HCT116 (cell line): Measurements from ENCODE around the gene RHNO1. TPM values are rescaled to one million over a fixed set of nuclear protein-coding genes. Genes with fewer than 3 reads are reported as not detected.

Experiments
- ATAC-seq: fragments of 200-7000 bp; cut with Tn5 transposase; 2 replicates; pipeline ENCODE4 v1.9.1; 2020; ENCODE audit warnings: mild to moderate bottlenecking, moderate library complexity
- BruUV-seq: library from RNA; stranded (reverse); fragments of 400-500 nt; replicated peaks from 2 replicates; lab custom pipeline; 2021; lab: Mats Ljungman, UMichigan
- CTCF ChIA-PET: fragments of 300-600 bp; sonication (Branson Sonifier 250); formaldehyde crosslinking; loops from one replicate; lab custom pipeline; 2021; ENCODE audit warnings: antibody characterized with exemption; lab: Charles Lee
- POLR2A ChIA-PET: fragments of 300-600, 350-600 bp; sonication (Branson Sonifier 250); formaldehyde crosslinking; loops from one replicate; lab custom pipeline; 2021; ENCODE audit warnings: antibody characterized with exemption; lab: Charles Lee
- RAD21 ChIA-PET, 2 experiments: fragments of 300-600 bp; sonication (Branson Sonifier 250); formaldehyde crosslinking; loops; one replicate each; lab custom pipeline; 2023; ENCODE audit warnings: low total read pairs in 2 of 2; ENCODE audit not compliant: uncharacterized antibody in 2 of 2, unreplicated experiment in 2 of 2, low non-redundant PET in 1 of 2; lab: Charles Lee
- DNase-seq: peaks from one replicate; pipeline ENCODE4 v3.0.0-alpha.2; 2010; ENCODE audit warnings: low read depth, low spot score
- H2AFZ ChIP-seq: fragments of 200-600 bp; shearing (Covaris generic), sonication (generic); 2 replicates; pipeline ENCODE4 v1.6.1; 2017; ENCODE audit warnings: low read depth, mixed run types, mixed read lengths, antibody characterized with exemption, low read length; ENCODE audit not compliant: poor library complexity, severe bottlenecking
- H3K27ac ChIP-seq: 2 replicates; pipeline ENCODE4 v1.5.1; 2012; ENCODE audit warnings: low read depth, low read length
- H3K27me3 ChIP-seq: fragments of 200-600 bp; sonication (generic); 2 replicates; pipeline ENCODE4 v1.6.1; 2016; ENCODE audit warnings: mixed run types, low read length, mixed read lengths; ENCODE audit not compliant: insufficient read depth
- H3K36me3 ChIP-seq, 2 experiments: fragments of 200-500 bp in 1 of 2; fragments of 200-600 bp in 1 of 2; sonication (Bioruptor generic) in 1 of 2; sonication (generic) in 1 of 2; 2 replicates each; pipeline versions ENCODE4 v1.5.1 to v1.6.1; 2014 to 2016; ENCODE audit warnings: low read length in 2 of 2, inconsistent platforms in 1 of 2, mixed read lengths in 1 of 2, mixed run types in 1 of 2; ENCODE audit not compliant: insufficient read depth in 2 of 2, control insufficient read depth in 1 of 2
- H3K4me1 ChIP-seq, 2 experiments: fragments of 200-600 bp in 1 of 2; sonication (generic) in 1 of 2; 2 replicates each; pipeline versions ENCODE4 v1.5.1 to v1.6.1; 2012 to 2017; ENCODE audit warnings: low read length in 2 of 2, inconsistent platforms in 1 of 2, mild to moderate bottlenecking in 1 of 2, mixed read lengths in 1 of 2, mixed run types in 1 of 2, moderate library complexity in 1 of 2; ENCODE audit not compliant: insufficient read depth in 2 of 2, control insufficient read depth in 1 of 2
- H3K4me2 ChIP-seq: fragments of 200-600 bp; sonication (generic); 2 replicates; pipeline ENCODE4 v1.6.1; 2017; ENCODE audit warnings: mixed run types, low read length, mixed read lengths
- H3K4me3 ChIP-seq, 2 experiments: fragments of 200-600 bp in 1 of 2; sonication (generic) in 1 of 2; replicated peaks in 1 of 2; 2 replicates each; pipeline ENCODE4 v1.5.1; 2011 to 2016; ENCODE audit warnings: low read length in 2 of 2, control low read depth in 1 of 2, low read depth in 1 of 2, mild to moderate bottlenecking in 1 of 2, mixed read lengths in 1 of 2, mixed run types in 1 of 2
- H3K79me2 ChIP-seq: fragments of 200-600 bp; sonication (generic); 2 replicates; pipeline ENCODE4 v1.6.1; 2017; ENCODE audit warnings: mild to moderate bottlenecking, mixed run types, low read length, moderate library complexity, mixed read lengths; ENCODE audit not compliant: insufficient read depth
- H3K9ac ChIP-seq: fragments of 200-600 bp; sonication (generic); 2 replicates; pipeline ENCODE4 v1.6.1; 2016; ENCODE audit warnings: low read length, mixed read lengths
- H3K9me2 ChIP-seq: fragments of 200-600 bp; sonication (generic), shearing (Covaris generic); 2 replicates; pipeline ENCODE4 v1.6.1; 2017; ENCODE audit warnings: mixed run types, mild to moderate bottlenecking, moderate library complexity; ENCODE audit not compliant: insufficient read depth
- H3K9me3 ChIP-seq, 2 experiments: fragments of 200-500 bp in 1 of 2; fragments of 200-600 bp in 1 of 2; sonication (Bioruptor generic) in 1 of 2; sonication (generic) in 1 of 2; 2 replicates each; pipeline ENCODE4 v1.6.1; 2014 to 2017; ENCODE audit warnings: low read length in 2 of 2, mixed read lengths in 2 of 2, inconsistent platforms in 1 of 2, low read depth in 1 of 2, mild to moderate bottlenecking in 1 of 2, mixed run types in 1 of 2, moderate library complexity in 1 of 2; ENCODE audit not compliant: control insufficient read depth in 1 of 2, insufficient read depth in 1 of 2
- H4K20me1 ChIP-seq: fragments of 200-600 bp; sonication (generic), shearing (Covaris generic); 2 replicates; pipeline ENCODE4 v1.6.1; 2017; ENCODE audit warnings: mixed run types, mild to moderate bottlenecking, moderate library complexity; ENCODE audit not compliant: insufficient read depth
- EGR1 ChIP-seq: IDR thresholded peaks from 2 replicates; pipeline ENCODE4 v1.6.1; 2012; ENCODE audit warnings: low read depth
- ELF1 ChIP-seq: IDR thresholded peaks from 2 replicates; pipeline ENCODE4 v1.6.1; 2012; ENCODE audit warnings: low read depth, borderline replicate concordance
- EZH2 ChIP-seq: fragments of 200-600 bp; sonication (generic); IDR thresholded peaks from 2 replicates; pipeline ENCODE4 v1.6.1; 2017; ENCODE audit warnings: antibody characterized with exemption, mixed run types
- FOSL1 ChIP-seq: IDR thresholded peaks from 2 replicates; pipeline ENCODE4 v1.6.1; 2012; ENCODE audit warnings: low read depth
- JUND ChIP-seq: IDR thresholded peaks from 2 replicates; pipeline ENCODE4 v1.6.1; 2012
- MAX ChIP-seq: IDR thresholded peaks from 2 replicates; pipeline ENCODE4 v1.6.1; 2012
- POLR2A ChIP-seq: IDR thresholded peaks from 2 replicates; pipeline ENCODE4 v1.7.0; 2011; ENCODE audit warnings: borderline replicate concordance; ENCODE audit not compliant: insufficient read depth, insufficient read length; ENCODE audit errors: extremely low read depth
- POLR2AphosphoS5 ChIP-seq: IDR thresholded peaks from 2 replicates; pipeline ENCODE4 v1.6.1; 2011; ENCODE audit warnings: mild to moderate bottlenecking, low read depth, low read length, moderate library complexity
- RAD21 ChIP-seq: IDR thresholded peaks from 2 replicates; pipeline ENCODE4 v1.6.1; 2012; ENCODE audit warnings: low read depth, mild to moderate bottlenecking
- SIN3A ChIP-seq: IDR thresholded peaks from 2 replicates; pipeline ENCODE4 v1.6.1; 2012; ENCODE audit warnings: low read depth
- SP1 ChIP-seq: IDR thresholded peaks from 2 replicates; pipeline ENCODE4 v1.6.1; 2012; ENCODE audit warnings: low read depth
- SRF ChIP-seq: IDR thresholded peaks from 2 replicates; pipeline ENCODE4 v1.6.1; 2012; ENCODE audit warnings: low read depth
- TCF7L2 ChIP-seq: IDR thresholded peaks from 2 replicates; pipeline ENCODE4 v1.7.0; 2011; ENCODE audit warnings: borderline replicate concordance, inconsistent platforms; ENCODE audit not compliant: insufficient read depth, insufficient read length; ENCODE audit errors: extremely low read depth
- YY1 ChIP-seq: IDR thresholded peaks from 2 replicates; pipeline ENCODE4 v1.6.1; 2011; ENCODE audit warnings: low read length, low read depth, moderate library complexity, mild to moderate bottlenecking; ENCODE audit not compliant: insufficient replicate concordance; ENCODE audit errors: extremely low read depth
- ZFX ChIP-seq: fragments of 450-650 bp; IDR thresholded peaks from 2 replicates; pipeline ENCODE4 v1.6.1; 2017
- intact Hi-C: fragments of 100-400 bp; cut with micrococcal nuclease; formaldehyde crosslinking; loops from 2 replicates; pipeline ENCODE4 v1.10.0; 2022
- total RNA-seq: library from RNA; stranded (reverse); gene quantifications from one replicate; pipeline ENCODE4 v1.2.1, GENCODE V29; 2021; ENCODE audit not compliant: unreplicated experiment
- TF ChIP-seq, protein P1 (sequence below), 3 experiments: fragments of 200-600 bp in 1 of 3; sonication (generic) in 1 of 3; IDR thresholded peaks in 2 of 3; conservative IDR thresholded peaks in 1 of 3; 2 replicates each; pipeline ENCODE4 v1.5.1; 2012 to 2017; ENCODE audit warnings: low read depth in 2 of 3, low read length in 2 of 3, antibody characterized with exemption in 1 of 3, borderline replicate concordance in 1 of 3, control low read depth in 1 of 3, mild to moderate bottlenecking in 1 of 3, mixed read lengths in 1 of 3, mixed run types in 1 of 3, moderate library complexity in 1 of 3; ENCODE audit not compliant: insufficient read depth in 1 of 3
- TF ChIP-seq, protein P2 (sequence below): IDR thresholded peaks from 2 replicates; pipeline ENCODE4 v1.6.1; 2012; ENCODE audit warnings: low read depth
- TF ChIP-seq, protein P3 (sequence below): IDR thresholded peaks from 2 replicates; pipeline ENCODE4 v1.6.1; 2012
- TF ChIP-seq, protein P4 (sequence below): IDR thresholded peaks from 2 replicates; pipeline ENCODE4 v1.6.1; 2011; ENCODE audit warnings: mild to moderate bottlenecking, low read length, moderate library complexity; ENCODE audit not compliant: insufficient replicate concordance; ENCODE audit errors: extremely low read depth

Gene RHNO1
- total RNA-seq, 1 experiment from 2014 or later: 29.7 TPM

DNA sequence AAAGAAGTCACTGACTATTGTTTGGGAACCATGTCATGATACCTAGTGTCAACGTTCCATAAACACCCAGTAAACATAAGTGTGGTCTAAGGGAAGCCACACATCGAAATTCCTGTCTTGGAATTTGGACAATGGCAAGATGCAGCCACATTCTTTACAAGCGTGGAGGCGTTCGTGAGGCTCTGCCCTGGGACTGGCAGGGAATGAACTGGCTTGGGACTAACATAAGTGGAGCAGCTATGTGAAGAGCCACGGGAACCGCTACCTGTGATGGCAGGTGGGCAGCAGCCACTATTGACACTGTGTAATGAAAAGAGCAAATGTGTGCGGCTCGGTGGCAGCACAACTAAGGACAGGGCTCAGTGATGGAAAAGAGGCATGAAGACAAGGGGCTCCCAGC, 32.2 kb upstream of the RHNO1 start:
- intact Hi-C loops: no loop called here
- CTCF ChIA-PET: interaction anchor here (1.2 to 2.4 kb wide), 3 partner anchors 9 to 196 kb away, joined by 3 to 13 read pairs (median 3); no protein-coding TSS in a partner anchor
- Histone ChIP-seq H3K27ac (no peak overlapping the region), H3K79me2 (no peaks in the 10 kb centered on the region), H3K9me2 (no peaks in the 10 kb centered on the region), H2AFZ (no peak overlapping the region), H3K36me3 (peaks cover under 1 to 4% of the 10 kb centered on the region in 2 experiments; a peak in 1 of 4 replicates), H3K27me3 (no peaks in the 10 kb centered on the region), H3K4me2 (no peak overlapping the region), H3K4me1 (peaks cover 0 to 4% of the 10 kb centered on the region in 2 experiments; a peak in 1 of 4 replicates), H4K20me1 (no peaks in the 10 kb centered on the region), H3K9ac (no peak overlapping the region), H3K9me3 (no peaks in the 10 kb centered on the region), H3K4me3 (no peak overlapping the region)
- POLR2A ChIA-PET: no interaction called here
- no peak for TF ChIP-seq FOSL1
- TF ChIP-seq SIN3A: no peak
- TF ChIP-seq, protein P1, sequence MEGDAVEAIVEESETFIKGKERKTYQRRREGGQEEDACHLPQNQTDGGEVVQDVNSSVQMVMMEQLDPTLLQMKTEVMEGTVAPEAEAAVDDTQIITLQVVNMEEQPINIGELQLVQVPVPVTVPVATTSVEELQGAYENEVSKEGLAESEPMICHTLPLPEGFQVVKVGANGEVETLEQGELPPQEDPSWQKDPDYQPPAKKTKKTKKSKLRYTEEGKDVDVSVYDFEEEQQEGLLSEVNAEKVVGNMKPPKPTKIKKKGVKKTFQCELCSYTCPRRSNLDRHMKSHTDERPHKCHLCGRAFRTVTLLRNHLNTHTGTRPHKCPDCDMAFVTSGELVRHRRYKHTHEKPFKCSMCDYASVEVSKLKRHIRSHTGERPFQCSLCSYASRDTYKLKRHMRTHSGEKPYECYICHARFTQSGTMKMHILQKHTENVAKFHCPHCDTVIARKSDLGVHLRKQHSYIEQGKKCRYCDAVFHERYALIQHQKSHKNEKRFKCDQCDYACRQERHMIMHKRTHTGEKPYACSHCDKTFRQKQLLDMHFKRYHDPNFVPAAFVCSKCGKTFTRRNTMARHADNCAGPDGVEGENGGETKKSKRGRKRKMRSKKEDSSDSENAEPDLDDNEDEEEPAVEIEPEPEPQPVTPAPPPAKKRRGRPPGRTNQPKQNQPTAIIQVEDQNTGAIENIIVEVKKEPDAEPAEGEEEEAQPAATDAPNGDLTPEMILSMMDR (IDR thresholded peaks at IDR 0.05 in 2 of 3, conservative IDR thresholded peaks at IDR 0.05 in 1 of 3; ENCODE audit: borderline replicate concordance in 1 of 3, insufficient read depth in 1 of 3, low read depth in 2 of 3, low read length in 2 of 3): no peak
- no peak for TF ChIP-seq SP1
- TF ChIP-seq JUND: no peak
- TF ChIP-seq TCF7L2: no peak
- no peak for TF ChIP-seq EGR1
- no peak for TF ChIP-seq RAD21
- TF ChIP-seq, protein P2, sequence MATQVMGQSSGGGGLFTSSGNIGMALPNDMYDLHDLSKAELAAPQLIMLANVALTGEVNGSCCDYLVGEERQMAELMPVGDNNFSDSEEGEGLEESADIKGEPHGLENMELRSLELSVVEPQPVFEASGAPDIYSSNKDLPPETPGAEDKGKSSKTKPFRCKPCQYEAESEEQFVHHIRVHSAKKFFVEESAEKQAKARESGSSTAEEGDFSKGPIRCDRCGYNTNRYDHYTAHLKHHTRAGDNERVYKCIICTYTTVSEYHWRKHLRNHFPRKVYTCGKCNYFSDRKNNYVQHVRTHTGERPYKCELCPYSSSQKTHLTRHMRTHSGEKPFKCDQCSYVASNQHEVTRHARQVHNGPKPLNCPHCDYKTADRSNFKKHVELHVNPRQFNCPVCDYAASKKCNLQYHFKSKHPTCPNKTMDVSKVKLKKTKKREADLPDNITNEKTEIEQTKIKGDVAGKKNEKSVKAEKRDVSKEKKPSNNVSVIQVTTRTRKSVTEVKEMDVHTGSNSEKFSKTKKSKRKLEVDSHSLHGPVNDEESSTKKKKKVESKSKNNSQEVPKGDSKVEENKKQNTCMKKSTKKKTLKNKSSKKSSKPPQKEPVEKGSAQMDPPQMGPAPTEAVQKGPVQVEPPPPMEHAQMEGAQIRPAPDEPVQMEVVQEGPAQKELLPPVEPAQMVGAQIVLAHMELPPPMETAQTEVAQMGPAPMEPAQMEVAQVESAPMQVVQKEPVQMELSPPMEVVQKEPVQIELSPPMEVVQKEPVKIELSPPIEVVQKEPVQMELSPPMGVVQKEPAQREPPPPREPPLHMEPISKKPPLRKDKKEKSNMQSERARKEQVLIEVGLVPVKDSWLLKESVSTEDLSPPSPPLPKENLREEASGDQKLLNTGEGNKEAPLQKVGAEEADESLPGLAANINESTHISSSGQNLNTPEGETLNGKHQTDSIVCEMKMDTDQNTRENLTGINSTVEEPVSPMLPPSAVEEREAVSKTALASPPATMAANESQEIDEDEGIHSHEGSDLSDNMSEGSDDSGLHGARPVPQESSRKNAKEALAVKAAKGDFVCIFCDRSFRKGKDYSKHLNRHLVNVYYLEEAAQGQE: no peak
- no peak for TF ChIP-seq POLR2AphosphoS5
- TF ChIP-seq YY1: no peak
- TF ChIP-seq SRF: no peak
- no peak for TF ChIP-seq MAX
- no peak for TF ChIP-seq POLR2A
- no peak for TF ChIP-seq ELF1
- TF ChIP-seq, protein P3, sequence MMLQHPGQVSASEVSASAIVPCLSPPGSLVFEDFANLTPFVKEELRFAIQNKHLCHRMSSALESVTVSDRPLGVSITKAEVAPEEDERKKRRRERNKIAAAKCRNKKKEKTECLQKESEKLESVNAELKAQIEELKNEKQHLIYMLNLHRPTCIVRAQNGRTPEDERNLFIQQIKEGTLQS: no peak
- TF ChIP-seq, protein P4, sequence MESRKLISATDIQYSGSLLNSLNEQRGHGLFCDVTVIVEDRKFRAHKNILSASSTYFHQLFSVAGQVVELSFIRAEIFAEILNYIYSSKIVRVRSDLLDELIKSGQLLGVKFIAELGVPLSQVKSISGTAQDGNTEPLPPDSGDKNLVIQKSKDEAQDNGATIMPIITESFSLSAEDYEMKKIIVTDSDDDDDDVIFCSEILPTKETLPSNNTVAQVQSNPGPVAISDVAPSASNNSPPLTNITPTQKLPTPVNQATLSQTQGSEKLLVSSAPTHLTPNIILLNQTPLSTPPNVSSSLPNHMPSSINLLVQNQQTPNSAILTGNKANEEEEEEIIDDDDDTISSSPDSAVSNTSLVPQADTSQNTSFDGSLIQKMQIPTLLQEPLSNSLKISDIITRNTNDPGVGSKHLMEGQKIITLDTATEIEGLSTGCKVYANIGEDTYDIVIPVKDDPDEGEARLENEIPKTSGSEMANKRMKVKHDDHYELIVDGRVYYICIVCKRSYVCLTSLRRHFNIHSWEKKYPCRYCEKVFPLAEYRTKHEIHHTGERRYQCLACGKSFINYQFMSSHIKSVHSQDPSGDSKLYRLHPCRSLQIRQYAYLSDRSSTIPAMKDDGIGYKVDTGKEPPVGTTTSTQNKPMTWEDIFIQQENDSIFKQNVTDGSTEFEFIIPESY: no peak
- TF ChIP-seq EZH2: no peak
- no peak for TF ChIP-seq ZFX
- BruUV-seq: no TSS peak
- no peak for DNase-seq
- RAD21 ChIA-PET: no interaction called here
- ATAC-seq: no peak
